Cardiac muscle cell (in vitro differentiated cells and primary cell): ENCODE data around the gene LDHD. TPM values are rescaled to one million over a fixed set of nuclear protein-coding genes. Genes with fewer than 3 reads are reported as not detected.

ENCODE experiments used
- DNase-seq, 2 donors: peaks; one replicate each; pipeline versions ENCODE4 v3.0.0 to v3.0.0-alpha.2; 2010 to 2017; ENCODE audit warnings: low read depth in 1 of 2, low spot score in 1 of 2
- H3K27ac ChIP-seq: fragments of 200-600 bp; sonication (generic); 2 replicates; pipeline ENCODE4 v1.5.1; 2016
- H3K27me3 ChIP-seq: fragments of 200-600 bp; sonication (generic); 2 replicates; pipeline ENCODE4 v1.6.0; 2016; ENCODE audit warnings: control low read depth
- H3K36me3 ChIP-seq: fragments of 200-600 bp; sonication (generic); 2 replicates; pipeline ENCODE4 v1.5.1; 2016; ENCODE audit warnings: control low read depth
- H3K4me1 ChIP-seq: fragments of 200-600 bp; sonication (generic); 2 replicates; pipeline ENCODE4 v1.8.1; 2017; ENCODE audit warnings: low read depth, mild to moderate bottlenecking, mixed run types
- H3K4me3 ChIP-seq: fragments of 200-600 bp; sonication (generic); 2 replicates; pipeline ENCODE4 v1.5.1; 2016; ENCODE audit warnings: mild to moderate bottlenecking
- H3K9me3 ChIP-seq: fragments of 200-600 bp; sonication (generic); 2 replicates; pipeline ENCODE4 v1.5.1; 2017; ENCODE audit warnings: low read depth, mild to moderate bottlenecking, control low read depth
- polyA plus RNA-seq: library from polyadenylated mRNA; unstranded; fragments of >200 nt; fragmentation: Nextera tagmentation; extraction: Ambion mirVana; gene quantifications from 2 replicates; pipeline ENCODE4 v1.2.1, GENCODE V29; 2016
- total RNA-seq: library from RNA; depleted of rRNA; stranded (reverse); fragments of >200 nt; gene quantifications from 2 replicates; pipeline ENCODE4 v1.2.3, GENCODE V29; 2016
- TF ChIP-seq, protein P1 (sequence below): IDR thresholded peaks from 2 replicates; pipeline ENCODE4 v1.5.1; 2012; ENCODE audit warnings: low read depth, mild to moderate bottlenecking, low read length

The LDHD gene
- total and polyA plus RNA-seq, 2 experiments from 2014 or later = 6.0 to 12.2 TPM

DNA sequence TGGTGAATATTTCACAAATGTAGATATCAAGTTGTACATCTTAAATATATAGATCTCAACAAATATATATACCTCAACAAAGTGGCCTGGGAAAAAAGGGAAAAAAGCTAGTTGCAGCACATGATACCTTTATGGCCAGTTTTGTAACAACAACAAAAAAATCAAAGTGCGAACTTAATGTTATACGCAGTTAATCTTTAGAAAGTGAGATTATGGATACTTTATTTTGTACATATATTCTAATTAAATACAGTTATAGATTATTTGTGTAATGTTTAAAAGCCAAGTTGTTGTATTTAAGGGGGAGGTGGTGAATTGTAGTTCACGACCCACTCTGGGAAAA is 31.4 kb upstream of the LDHD start:
- H3K4me1 ChIP-seq = no peaks in the 10 kb centered on the region
- TF ChIP-seq, protein P1, sequence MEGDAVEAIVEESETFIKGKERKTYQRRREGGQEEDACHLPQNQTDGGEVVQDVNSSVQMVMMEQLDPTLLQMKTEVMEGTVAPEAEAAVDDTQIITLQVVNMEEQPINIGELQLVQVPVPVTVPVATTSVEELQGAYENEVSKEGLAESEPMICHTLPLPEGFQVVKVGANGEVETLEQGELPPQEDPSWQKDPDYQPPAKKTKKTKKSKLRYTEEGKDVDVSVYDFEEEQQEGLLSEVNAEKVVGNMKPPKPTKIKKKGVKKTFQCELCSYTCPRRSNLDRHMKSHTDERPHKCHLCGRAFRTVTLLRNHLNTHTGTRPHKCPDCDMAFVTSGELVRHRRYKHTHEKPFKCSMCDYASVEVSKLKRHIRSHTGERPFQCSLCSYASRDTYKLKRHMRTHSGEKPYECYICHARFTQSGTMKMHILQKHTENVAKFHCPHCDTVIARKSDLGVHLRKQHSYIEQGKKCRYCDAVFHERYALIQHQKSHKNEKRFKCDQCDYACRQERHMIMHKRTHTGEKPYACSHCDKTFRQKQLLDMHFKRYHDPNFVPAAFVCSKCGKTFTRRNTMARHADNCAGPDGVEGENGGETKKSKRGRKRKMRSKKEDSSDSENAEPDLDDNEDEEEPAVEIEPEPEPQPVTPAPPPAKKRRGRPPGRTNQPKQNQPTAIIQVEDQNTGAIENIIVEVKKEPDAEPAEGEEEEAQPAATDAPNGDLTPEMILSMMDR = no peak
- no peaks in the 10 kb centered on the region for H3K9me3 ChIP-seq
- H3K27ac ChIP-seq = peak overlapping the region; percentile 93
- no peaks in the 10 kb centered on the region for H3K36me3 ChIP-seq
- H3K27me3 ChIP-seq = no peaks in the 10 kb centered on the region
- no peak for DNase-seq
- no peak overlapping the region for H3K4me3 ChIP-seq

DNA sequence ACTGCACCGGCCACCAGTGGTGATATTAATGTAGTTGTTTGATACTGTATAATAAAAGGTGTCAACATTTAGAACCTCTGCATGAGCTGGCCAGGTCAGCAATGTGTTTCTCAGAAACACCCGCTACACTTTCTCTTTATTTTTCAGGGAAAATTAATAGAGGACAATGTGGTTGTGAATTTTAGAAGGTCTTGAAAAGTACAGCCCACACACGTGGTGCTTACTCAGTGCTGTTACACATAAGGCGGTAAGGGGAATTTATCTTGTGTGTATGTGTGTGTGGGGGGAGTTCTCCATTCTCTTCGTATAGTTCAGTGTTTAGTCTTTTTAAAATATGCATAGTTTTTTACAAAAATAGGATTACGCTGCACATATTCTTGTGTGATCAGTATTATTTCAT is 27.4 kb upstream of the LDHD start:
- Histone ChIP-seq H3K4me1 (no peaks in the 10 kb centered on the region), H3K27me3 (no peaks in the 10 kb centered on the region), H3K9me3 (no peaks in the 10 kb centered on the region), H3K27ac (no peak overlapping the region), H3K4me3 (no peak overlapping the region), H3K36me3 (no peaks in the 10 kb centered on the region)
- DNase-seq = no peak
- TF ChIP-seq, protein P1 = no peak

DNA sequence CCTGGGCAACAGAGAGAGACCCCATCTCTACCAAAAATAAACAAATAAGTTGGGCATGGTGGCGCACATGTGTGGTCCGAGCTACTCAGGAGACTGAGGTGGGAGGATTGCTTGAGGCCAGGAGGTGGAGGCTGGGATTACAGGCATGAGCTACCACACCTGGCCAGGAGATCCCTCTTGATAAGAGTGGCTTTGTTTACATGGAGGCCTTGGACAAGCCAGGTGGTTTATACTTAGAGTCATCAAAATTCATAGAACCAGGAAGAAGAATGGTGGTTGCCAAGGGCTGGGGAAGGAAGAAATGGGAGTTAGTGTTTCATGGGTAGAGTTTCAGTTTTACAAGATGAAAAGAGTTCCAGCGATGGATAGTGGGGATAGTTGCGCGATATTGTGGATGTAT is 22.9 kb upstream of the LDHD start:
- no peak for DNase-seq
- no peaks in the 10 kb centered on the region for H3K4me1 ChIP-seq
- no peaks in the 10 kb centered on the region for H3K27me3 ChIP-seq
- no peak overlapping the region for H3K27ac ChIP-seq
- H3K9me3 ChIP-seq = no peaks in the 10 kb centered on the region
- no peak overlapping the region for H3K4me3 ChIP-seq
- H3K36me3 ChIP-seq = no peaks in the 10 kb centered on the region
- TF ChIP-seq, protein P1 = no peak

DNA sequence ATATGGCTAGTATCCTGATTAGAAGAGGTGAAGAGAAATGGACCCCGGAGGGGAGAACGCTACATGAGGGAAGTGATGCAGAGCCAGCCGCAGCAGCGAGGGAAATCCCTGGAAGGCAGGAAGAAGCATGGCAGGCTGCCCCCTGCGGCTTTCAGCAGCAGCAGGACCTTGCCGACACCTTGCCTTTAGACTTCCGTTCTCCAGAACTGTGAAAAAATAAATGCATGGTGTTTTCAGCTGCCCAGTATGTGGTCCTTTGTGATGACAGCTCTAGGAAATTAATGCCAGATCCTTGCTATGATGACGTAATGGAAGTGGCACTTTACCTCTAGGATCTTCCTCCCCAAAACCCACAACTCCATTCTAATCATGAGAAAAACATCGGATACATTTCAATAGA is 22.1 kb upstream of the LDHD start:
- Histone ChIP-seq H3K27ac (no peak overlapping the region), H3K27me3 (no peaks in the 10 kb centered on the region), H3K36me3 (no peaks in the 10 kb centered on the region), H3K9me3 (no peaks in the 10 kb centered on the region), H3K4me1 (no peaks in the 10 kb centered on the region), H3K4me3 (no peak overlapping the region)
- DNase-seq = peak in 1 of 2 donors; percentile 45
- TF ChIP-seq, protein P1 = no peak

DNA sequence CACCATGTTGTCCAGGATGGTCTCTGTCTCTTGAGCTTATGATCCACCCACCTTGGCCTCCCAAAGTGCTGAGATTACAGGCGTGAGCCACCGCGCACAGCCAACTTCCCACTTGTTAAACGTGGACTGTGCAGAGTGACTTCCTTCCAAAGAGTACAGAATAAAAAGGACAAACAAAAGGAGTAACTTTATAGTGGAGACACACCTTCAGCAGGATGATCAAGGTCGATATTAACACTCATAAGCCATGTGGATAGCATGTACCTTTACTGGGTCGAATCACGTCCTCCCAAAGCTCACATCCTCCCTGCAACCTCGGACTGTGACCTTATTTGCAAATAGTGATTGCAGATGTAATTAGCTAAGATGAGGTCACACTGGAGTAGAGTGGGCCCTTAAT is 21.7 kb upstream of the LDHD start:
- no peaks in the 10 kb centered on the region for H3K4me1 ChIP-seq
- no peaks in the 10 kb centered on the region for H3K27me3 ChIP-seq
- no peak overlapping the region for H3K4me3 ChIP-seq
- no peaks in the 10 kb centered on the region for H3K36me3 ChIP-seq
- H3K27ac ChIP-seq = no peak overlapping the region
- no peaks in the 10 kb centered on the region for H3K9me3 ChIP-seq
- TF ChIP-seq, protein P1 = no peak
- DNase-seq = no peak

DNA sequence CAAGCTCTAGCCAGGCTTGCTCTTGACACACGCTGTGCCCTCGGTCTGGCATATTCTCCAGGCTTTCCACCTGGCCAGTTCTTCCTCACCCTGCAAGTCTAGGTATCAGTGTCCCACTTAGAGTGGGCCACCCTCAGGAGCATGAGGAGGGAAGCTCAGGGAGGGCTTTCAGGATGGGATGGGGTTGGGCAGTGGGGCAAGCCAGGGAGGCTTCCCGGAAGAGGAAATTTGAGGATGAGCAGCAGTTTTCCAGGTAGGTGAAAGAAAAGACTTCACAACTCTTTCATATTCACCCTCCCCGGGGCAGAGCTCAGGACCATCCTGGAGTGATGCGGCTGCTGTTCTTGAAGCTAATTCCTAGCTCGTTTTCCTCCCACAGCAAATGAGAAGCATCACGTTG is 14.5 kb upstream of the LDHD start:
- TF ChIP-seq, protein P1 = no peak
- Histone ChIP-seq H3K36me3 (no peaks in the 10 kb centered on the region), H3K9me3 (no peaks in the 10 kb centered on the region), H3K4me3 (no peak overlapping the region), H3K4me1 (no peaks in the 10 kb centered on the region), H3K27ac (no peak overlapping the region), H3K27me3 (no peaks in the 10 kb centered on the region)
- no peak for DNase-seq
